MCF 10A (cell line): ENCODE measurements around the gene TMEM259. TPM values are rescaled to one million over a fixed set of nuclear protein-coding genes. Genes with fewer than 3 reads are reported as not detected.

Experiments
- BruUV-seq: library from RNA; stranded (reverse); fragments of 400-500 nt; replicated peaks from 2 replicates; lab custom pipeline; 2021; lab: Mats Ljungman, UMichigan
- CTCF ChIA-PET: fragments of 300-600 bp; sonication (Branson Sonifier 250); formaldehyde crosslinking; extraction: SDS; loops from one replicate; lab custom pipeline; 2021; ENCODE audit warnings: antibody characterized with exemption, inconsistent platforms; lab: Yijun Ruan, JAX
- POLR2A ChIA-PET: fragments of 300-600, 350-650 bp; sonication (Branson Sonifier 250); formaldehyde crosslinking; extraction: SDS; loops from one replicate; lab custom pipeline; 2020; ENCODE audit warnings: antibody characterized with exemption, inconsistent platforms; lab: Yijun Ruan, JAX
- DNase-seq: peaks from one replicate; pipeline ENCODE4 v3.0.0-alpha.2; 2018; ENCODE audit not compliant: unreplicated experiment
- H3K27ac Mint-ChIP-seq: one replicate; pipeline ENCODE4 v1.8.0; 2022; ENCODE audit warnings: mild to moderate bottlenecking, low read depth, mixed read lengths; ENCODE audit not compliant: unreplicated experiment
- H3K27me3 Mint-ChIP-seq: one replicate; pipeline ENCODE4 v1.8.0; 2022; ENCODE audit warnings: mixed read lengths; ENCODE audit not compliant: insufficient read depth, unreplicated experiment
- H3K36me3 Mint-ChIP-seq: one replicate; pipeline ENCODE4 v1.8.0; 2022; ENCODE audit warnings: mild to moderate bottlenecking, moderate library complexity, mixed read lengths; ENCODE audit not compliant: insufficient read depth, unreplicated experiment
- H3K4me1 Mint-ChIP-seq: one replicate; pipeline ENCODE4 v1.8.0; 2022; ENCODE audit warnings: mixed read lengths; ENCODE audit not compliant: insufficient read depth, unreplicated experiment
- H3K4me3 Mint-ChIP-seq: one replicate; pipeline ENCODE4 v1.8.0; 2022; ENCODE audit warnings: mild to moderate bottlenecking, moderate library complexity, mixed read lengths; ENCODE audit not compliant: unreplicated experiment
- H3K9me3 Mint-ChIP-seq: one replicate; pipeline ENCODE4 v1.8.0; 2022; ENCODE audit warnings: mixed read lengths; ENCODE audit not compliant: unreplicated experiment
- CTCF ChIP-seq: fragments of 200-600 bp; IDR thresholded peaks from one replicate; pipeline ENCODE4 v1.8.0; 2022; ENCODE audit warnings: antibody characterized with exemption, mild to moderate bottlenecking; ENCODE audit not compliant: unreplicated experiment
- intact Hi-C: fragments of 100-400 bp; cut with micrococcal nuclease; formaldehyde crosslinking; loops from 2 replicates; pipeline ENCODE4 v1.14.1; 2022
- total RNA-seq: library from RNA; stranded (reverse); gene quantifications from 2 replicates; pipeline ENCODE4 v1.2.3, GENCODE V29; 2022

TMEM259 gene
- total RNA-seq, 1 experiment from 2014 or later: 130 TPM

- H3K27ac Mint-ChIP-seq: no peak overlapping the region
- H3K4me1 Mint-ChIP-seq: peaks cover 17% of the 10 kb centered on the region
- peaks cover 42% of the 10 kb centered on the region for H3K36me3 Mint-ChIP-seq
- TSS peak; percentile 27 for BruUV-seq
- CTCF ChIA-PET: interaction anchor here (0.6 to 1.0 kb wide), 2 partner anchors 9 to 172 kb away, joined by 3 read pairs; no protein-coding TSS in a partner anchor
- no peak for TF ChIP-seq CTCF
- intact Hi-C loops: no loop called here
- no peaks in the 10 kb centered on the region for H3K27me3 Mint-ChIP-seq
- H3K9me3 Mint-ChIP-seq: no peaks in the 10 kb centered on the region
- H3K4me3 Mint-ChIP-seq: peak overlapping the region; percentile 86
- POLR2A ChIA-PET: interaction anchor here (0.6 to 2.3 kb wide), 6 partner anchors 11 to 208 kb away, joined by 3 to 11 read pairs (median 4); no protein-coding TSS in a partner anchor
- no peak for DNase-seq
Observed at GRCh38 chr19:1018393-1018792, 2.5 kb downstream of the TMEM259 start.

- ChIA-PET POLR2A (interaction anchor here (0.7 to 2.3 kb wide), 5 partner anchors 12 to 867 kb away, joined by 3 to 8 read pairs (median 4); no protein-coding TSS in a partner anchor), CTCF (interaction anchor here (0.6 to 1.0 kb wide), 2 partner anchors 10 to 236 kb away, joined by 3 read pairs; no protein-coding TSS in a partner anchor)
- TF ChIP-seq CTCF: no peak
- intact Hi-C loops: no loop called here
- peak overlapping the region; percentile 66 for H3K4me3 Mint-ChIP-seq
- no peak for DNase-seq
- peaks cover 17% of the 10 kb centered on the region for H3K4me1 Mint-ChIP-seq
- no peaks in the 10 kb centered on the region for H3K9me3 Mint-ChIP-seq
- peaks cover 42% of the 10 kb centered on the region for H3K36me3 Mint-ChIP-seq
- BruUV-seq: no TSS peak
- H3K27ac Mint-ChIP-seq: peak overlapping the region; percentile 85
- no peaks in the 10 kb centered on the region for H3K27me3 Mint-ChIP-seq
Observed at GRCh38 chr19:1017906-1018305, 3.0 kb downstream of the TMEM259 start.

- ChIA-PET POLR2A (interaction anchor here (0.7 to 2.3 kb wide), 6 partner anchors 10 to 867 kb away, joined by 3 to 17 read pairs (median 6); partner anchors contain the start of gene CNN2), CTCF (interaction anchor here (0.6 kb wide), 1 partner anchor 236 kb away, joined by 3 read pairs; no protein-coding TSS in a partner anchor)
- Mint-ChIP-seq H3K9me3 (no peaks in the 10 kb centered on the region), H3K27ac (peak overlapping the region; percentile 85), H3K27me3 (no peaks in the 10 kb centered on the region), H3K36me3 (peaks cover 42% of the 10 kb centered on the region), H3K4me3 (peak overlapping the region; percentile 66), H3K4me1 (peaks cover 17% of the 10 kb centered on the region)
- TF ChIP-seq CTCF: no peak
- intact Hi-C loops: no loop called here
- DNase-seq: peak; percentile 55
- BruUV-seq: no TSS peak
Observed at GRCh38 chr19:1017115-1017905, 3.6 kb downstream of the TMEM259 start.

- BruUV-seq: no TSS peak
- peaks cover 17% of the 10 kb centered on the region for H3K4me1 Mint-ChIP-seq
- no peaks in the 10 kb centered on the region for H3K9me3 Mint-ChIP-seq
- CTCF ChIA-PET: interaction anchor here (0.6 kb wide), 1 partner anchor 19 kb away, joined by 3 read pairs; no protein-coding TSS in a partner anchor
- peaks cover 40% of the 10 kb centered on the region for H3K36me3 Mint-ChIP-seq
- intact Hi-C loops: no loop called here
- peak overlapping the region; percentile 66 for H3K4me3 Mint-ChIP-seq
- no peaks in the 10 kb centered on the region for H3K27me3 Mint-ChIP-seq
- POLR2A ChIA-PET: interaction anchor here (0.7 to 2.3 kb wide), 6 partner anchors 11 to 627 kb away, joined by 3 to 17 read pairs (median 6); partner anchors contain the start of gene CNN2
- peak; percentile 62 for DNase-seq
- TF ChIP-seq CTCF: no peak
- peak overlapping the region; percentile 85 for H3K27ac Mint-ChIP-seq
Observed at GRCh38 chr19:1016647-1017114, 4.2 kb downstream of the TMEM259 start.
